ENCODE data around the gene GATA2.
A peak's percentile ranks its signal among the peaks of the same experiment; 100 is the strongest.

Gene GATA2

GRCh38 chr3:128433837-128434165 lies 59.2 kb downstream of the GATA2 start:
- CTCF ChIA-PET = interaction anchor here (0.9 to 5.3 kb wide), 10 partner anchors 8 to 173 kb away, joined by 3 to 31 read pairs (median 4); partner anchors contain the start of gene GATA2
- POLR2A ChIA-PET = no interaction called here
- no peak for DNase-seq
- 71% methylated on average over 1 of the region's 2 CpGs for WGBS (ENCODE audit: insufficient coverage)
- H3K36me3 ChIP-seq (ENCODE audit: control insufficient read depth in 4 of 4, insufficient read depth in 4 of 4, low read length in 3 of 4) = no peaks in the 10 kb centered on the region
- peaks cover 0 to 32% (median 11%) of the 10 kb centered on the region in 5 experiments for H3K27me3 ChIP-seq (replicated peaks in 2 of 5; ENCODE audit: control insufficient read depth in 4 of 5, insufficient read depth in 5 of 5, low read length in 4 of 5)
- H3K9me3 ChIP-seq (ENCODE audit: control extremely low read depth in 1 of 5, control insufficient read depth in 4 of 5, insufficient read depth in 2 of 5, low read depth in 1 of 5, low read length in 4 of 5) = no peaks in the 10 kb centered on the region
- peaks cover 0 to 13% (median 9%) of the 10 kb centered on the region in 4 experiments for H3K4me1 ChIP-seq (ENCODE audit: control extremely low read depth in 1 of 4, control insufficient read depth in 4 of 4, insufficient read depth in 4 of 4, low read length in 3 of 4)
- no peak overlapping the region for H3K27ac ChIP-seq (ENCODE audit: insufficient read depth in 1 of 2, low read depth in 1 of 2, low read length in 2 of 2, poor library complexity in 1 of 2, severe bottlenecking in 2 of 2)
- no peak overlapping the region for H3K4me3 ChIP-seq (ENCODE audit: control insufficient read depth in 1 of 7, extremely low read depth in 1 of 7, insufficient read depth in 4 of 7, low read depth in 2 of 7, low read length in 6 of 7)

DNA sequence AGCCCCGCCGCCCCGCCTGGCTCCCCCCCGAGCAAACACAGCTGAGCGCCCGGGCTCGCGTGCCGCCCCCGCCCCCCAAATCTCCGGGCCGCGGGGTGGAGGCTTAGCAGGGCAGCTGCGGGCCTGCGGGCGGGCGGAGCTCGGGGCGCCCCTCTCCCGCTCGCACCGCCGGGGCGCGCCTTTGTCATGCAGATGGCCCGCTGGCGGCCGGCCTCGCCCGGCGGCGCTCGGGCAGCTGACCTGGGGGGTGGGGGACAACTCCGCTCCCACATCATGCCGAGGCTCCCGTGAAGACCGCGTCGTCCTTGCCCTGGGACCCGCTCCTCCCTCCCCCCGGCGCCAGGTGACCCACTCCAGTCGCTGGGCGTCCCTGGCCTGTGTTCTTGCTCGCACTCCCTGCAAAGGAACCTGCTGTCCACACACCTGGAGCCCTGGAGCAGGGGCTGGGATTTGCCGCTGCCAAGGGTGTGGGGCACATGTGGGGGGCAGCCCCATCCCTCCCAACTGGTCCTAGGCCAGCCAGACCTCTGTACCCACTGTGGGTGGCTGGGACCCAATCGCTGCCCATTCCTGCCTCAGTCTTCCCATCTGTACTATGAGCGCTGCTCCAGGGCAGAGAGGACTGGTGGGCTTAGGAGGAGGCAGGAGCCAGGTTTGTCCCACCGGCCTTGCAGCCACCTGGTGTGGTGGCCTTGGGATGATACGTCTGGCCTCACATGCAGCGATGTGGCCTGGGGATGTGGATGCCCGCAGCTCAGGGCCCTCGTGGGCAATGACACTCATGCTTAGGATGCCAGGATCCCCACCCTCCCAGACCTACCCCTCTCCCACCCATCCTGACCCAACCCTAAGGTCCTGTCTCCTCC lies 59.8 kb downstream of the GATA2 start:
- Histone ChIP-seq H3K36me3 (ENCODE audit: control insufficient read depth in 4 of 4, insufficient read depth in 4 of 4, low read length in 3 of 4) (no peaks in the 10 kb centered on the region), H3K27me3 (replicated peaks in 2 of 5; ENCODE audit: control insufficient read depth in 4 of 5, insufficient read depth in 5 of 5, low read length in 4 of 5) (peaks cover 0 to 32% (median 11%) of the 10 kb centered on the region in 5 experiments), H3K4me3 (ENCODE audit: control insufficient read depth in 1 of 7, extremely low read depth in 1 of 7, insufficient read depth in 4 of 7, low read depth in 2 of 7, low read length in 6 of 7) (peak overlapping the region in 6 of 7 experiments; percentile 2 to 63 (median 43)), H3K9me3 (ENCODE audit: control extremely low read depth in 1 of 5, control insufficient read depth in 4 of 5, insufficient read depth in 2 of 5, low read depth in 1 of 5, low read length in 4 of 5) (no peaks in the 10 kb centered on the region), H3K27ac (ENCODE audit: insufficient read depth in 1 of 2, low read depth in 1 of 2, low read length in 2 of 2, poor library complexity in 1 of 2, severe bottlenecking in 2 of 2) (no peak overlapping the region), H3K4me1 (ENCODE audit: control extremely low read depth in 1 of 4, control insufficient read depth in 4 of 4, insufficient read depth in 4 of 4, low read length in 3 of 4) (peaks cover 0 to 13% (median 9%) of the 10 kb centered on the region in 4 experiments)
- peak in 2 of 3 donors; percentile 33 to 54 for DNase-seq
- ChIA-PET POLR2A (interaction anchor here (0.6 kb wide), 1 partner anchor 36 kb away, joined by 3 read pairs; no protein-coding TSS in a partner anchor), CTCF (interaction anchor here (0.9 to 5.3 kb wide), 10 partner anchors 9 to 180 kb away, joined by 3 to 31 read pairs (median 4); partner anchors contain the start of gene GATA2)
- WGBS (ENCODE audit: insufficient coverage) = 11% methylated on average over 33 of the region's 53 CpGs

DNA sequence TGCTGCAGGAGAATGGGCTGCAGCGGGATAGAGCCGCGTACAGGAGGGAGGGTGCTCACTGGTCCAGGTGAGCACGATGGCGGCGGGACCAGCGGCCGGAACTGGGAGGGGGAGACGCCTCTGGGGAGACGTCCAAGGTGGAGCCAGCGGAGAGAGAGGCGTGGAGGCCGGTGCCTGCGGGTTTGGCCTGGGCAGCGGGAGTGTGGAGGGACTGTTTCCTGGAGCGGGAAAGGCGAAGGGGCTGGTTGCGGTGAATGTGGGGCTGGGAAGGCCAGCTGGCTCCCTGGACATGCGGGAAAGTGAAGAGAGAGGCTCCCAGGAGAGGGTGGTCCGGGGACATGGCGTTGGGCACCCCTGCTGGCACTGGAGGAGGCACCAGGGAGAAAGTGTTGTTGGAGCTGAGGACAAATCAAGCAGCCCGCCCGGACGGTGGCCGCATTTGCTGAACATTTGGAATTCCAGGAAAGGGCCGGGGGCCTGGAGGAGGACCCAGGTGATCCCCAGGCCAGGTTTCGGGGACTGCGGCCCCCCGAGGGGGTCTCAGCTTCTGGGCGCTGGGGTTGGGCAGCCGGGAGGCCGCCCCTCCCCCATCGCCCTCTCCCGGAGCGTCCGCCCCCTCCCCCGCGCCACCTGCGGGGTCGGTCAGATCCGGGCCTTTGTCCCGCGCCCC lies 60.6 kb downstream of the GATA2 start:
- no peak overlapping the region for H3K27ac ChIP-seq (ENCODE audit: insufficient read depth in 1 of 2, low read depth in 1 of 2, low read length in 2 of 2, poor library complexity in 1 of 2, severe bottlenecking in 2 of 2)
- H3K4me3 ChIP-seq (ENCODE audit: control insufficient read depth in 1 of 7, extremely low read depth in 1 of 7, insufficient read depth in 4 of 7, low read depth in 2 of 7, low read length in 6 of 7) = peak overlapping the region in 3 of 7 experiments; percentile 46 to 63 (median 57)
- peak in 1 of 3 donors; percentile 17 for DNase-seq
- ChIA-PET POLR2A (interaction anchor here (0.6 kb wide), 1 partner anchor 140 kb away, joined by 3 read pairs; no protein-coding TSS in a partner anchor), CTCF (interaction anchor here (0.9 to 5.3 kb wide), 9 partner anchors 10 to 181 kb away, joined by 3 to 31 read pairs (median 4); partner anchors contain the start of gene GATA2)
- no peaks in the 10 kb centered on the region for H3K36me3 ChIP-seq (ENCODE audit: control insufficient read depth in 4 of 4, insufficient read depth in 4 of 4, low read length in 3 of 4)
- H3K9me3 ChIP-seq (ENCODE audit: control extremely low read depth in 1 of 5, control insufficient read depth in 4 of 5, insufficient read depth in 2 of 5, low read depth in 1 of 5, low read length in 4 of 5) = no peaks in the 10 kb centered on the region
- H3K4me1 ChIP-seq (ENCODE audit: control extremely low read depth in 1 of 4, control insufficient read depth in 4 of 4, insufficient read depth in 4 of 4, low read length in 3 of 4) = peaks cover 0 to 13% (median 9%) of the 10 kb centered on the region in 4 experiments
- 11% methylated on average over 29 of the region's 43 CpGs for WGBS (ENCODE audit: insufficient coverage)
- peaks cover 0 to 32% (median 11%) of the 10 kb centered on the region in 5 experiments for H3K27me3 ChIP-seq (replicated peaks in 2 of 5; ENCODE audit: control insufficient read depth in 4 of 5, insufficient read depth in 5 of 5, low read length in 4 of 5)

GRCh38 chr3:128431803-128432300 lies 61.1 kb downstream of the GATA2 start:
- WGBS (ENCODE audit: insufficient coverage) = 86% methylated on average over 10 of the region's 13 CpGs
- DNase-seq = no peak
- Histone ChIP-seq H3K36me3 (ENCODE audit: control insufficient read depth in 4 of 4, insufficient read depth in 4 of 4, low read length in 3 of 4) (no peaks in the 10 kb centered on the region), H3K4me3 (ENCODE audit: control insufficient read depth in 1 of 7, extremely low read depth in 1 of 7, insufficient read depth in 4 of 7, low read depth in 2 of 7, low read length in 6 of 7) (peak overlapping the region in 1 of 7 experiments; percentile 57), H3K9me3 (ENCODE audit: control extremely low read depth in 1 of 5, control insufficient read depth in 4 of 5, insufficient read depth in 2 of 5, low read depth in 1 of 5, low read length in 4 of 5) (no peaks in the 10 kb centered on the region), H3K4me1 (ENCODE audit: control extremely low read depth in 1 of 4, control insufficient read depth in 4 of 4, insufficient read depth in 4 of 4, low read length in 3 of 4) (peaks cover 0 to 13% (median 9%) of the 10 kb centered on the region in 4 experiments), H3K27ac (ENCODE audit: insufficient read depth in 1 of 2, low read depth in 1 of 2, low read length in 2 of 2, poor library complexity in 1 of 2, severe bottlenecking in 2 of 2) (no peak overlapping the region), H3K27me3 (replicated peaks in 2 of 5; ENCODE audit: control insufficient read depth in 4 of 5, insufficient read depth in 5 of 5, low read length in 4 of 5) (peaks cover 0 to 32% (median 11%) of the 10 kb centered on the region in 5 experiments)
- POLR2A ChIA-PET = no interaction called here
- CTCF ChIA-PET = interaction anchor here (1.0 to 5.3 kb wide), 5 partner anchors 11 to 153 kb away, joined by 3 to 31 read pairs (median 18); partner anchors contain the start of gene GATA2

DNA sequence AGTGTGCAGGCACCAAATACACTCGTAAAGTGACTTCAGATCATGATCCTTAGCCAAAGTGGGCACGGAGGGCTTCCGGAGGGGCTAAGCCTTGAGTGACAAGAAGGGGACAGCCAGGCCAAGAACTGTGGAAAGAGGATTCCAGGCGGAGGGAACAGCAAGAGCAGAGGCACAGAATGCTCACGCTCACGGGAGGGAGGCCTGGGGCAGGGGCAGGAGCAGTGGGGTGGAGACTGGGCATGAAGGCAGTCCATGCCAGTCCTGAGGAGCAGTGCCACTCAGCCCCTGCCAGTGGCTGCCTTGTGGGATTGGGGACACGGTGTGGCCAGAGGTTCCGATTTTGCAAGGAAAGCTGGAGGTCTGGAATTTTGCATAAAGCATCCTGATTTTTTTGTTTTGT lies 62.3 kb downstream of the GATA2 start:
- POLR2A ChIA-PET = no interaction called here
- CTCF ChIA-PET = interaction anchor here (0.8 to 1.0 kb wide), 3 partner anchors 8 to 154 kb away, joined by 3 read pairs; no protein-coding TSS in a partner anchor

DNA sequence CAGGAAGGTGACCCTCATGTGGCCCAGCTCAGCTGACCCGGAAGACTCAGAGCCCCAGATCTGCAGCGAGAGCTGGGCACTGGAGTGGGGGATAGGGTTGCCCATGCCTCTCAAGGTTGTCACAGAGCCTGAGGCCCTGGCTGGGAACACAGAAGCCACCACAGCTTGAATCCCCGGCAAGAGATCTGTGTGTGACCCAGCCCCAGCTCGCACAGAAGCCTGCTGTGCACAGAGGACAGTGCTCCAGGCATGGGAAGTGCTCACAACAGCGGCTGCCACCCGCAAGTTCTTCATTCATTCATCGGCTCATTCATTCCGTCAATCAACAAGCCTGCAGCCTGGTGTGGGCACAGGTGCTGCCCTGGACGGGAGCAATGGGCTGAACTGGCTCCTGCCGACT lies 62.7 kb downstream of the GATA2 start:
- ChIA-PET POLR2A (no interaction called here), CTCF (interaction anchor here (0.9 to 1.5 kb wide), 3 partner anchors 52 to 179 kb away, joined by 3 to 4 read pairs (median 4); no protein-coding TSS in a partner anchor)
- H3K4me1 ChIP-seq (ENCODE audit: control extremely low read depth in 1 of 4, control insufficient read depth in 4 of 4, insufficient read depth in 4 of 4, low read length in 3 of 4) = peaks cover 0 to 18% (median 15%) of the 10 kb centered on the region in 4 experiments
- no peak for DNase-seq
- no peaks in the 10 kb centered on the region for H3K9me3 ChIP-seq (ENCODE audit: control extremely low read depth in 1 of 5, control insufficient read depth in 4 of 5, insufficient read depth in 2 of 5, low read depth in 1 of 5, low read length in 4 of 5)
- H3K4me3 ChIP-seq (ENCODE audit: control insufficient read depth in 1 of 7, extremely low read depth in 1 of 7, insufficient read depth in 4 of 7, low read depth in 2 of 7, low read length in 6 of 7) = no peak overlapping the region
- no peak overlapping the region for H3K27ac ChIP-seq (ENCODE audit: insufficient read depth in 1 of 2, low read depth in 1 of 2, low read length in 2 of 2, poor library complexity in 1 of 2, severe bottlenecking in 2 of 2)
- 94% methylated on average over 10 of the region's 10 CpGs for WGBS (ENCODE audit: insufficient coverage)
- peaks cover 0 to 32% (median 11%) of the 10 kb centered on the region in 5 experiments for H3K27me3 ChIP-seq (replicated peaks in 2 of 5; ENCODE audit: control insufficient read depth in 4 of 5, insufficient read depth in 5 of 5, low read length in 4 of 5)
- H3K36me3 ChIP-seq (ENCODE audit: control insufficient read depth in 4 of 4, insufficient read depth in 4 of 4, low read length in 3 of 4) = no peaks in the 10 kb centered on the region

More for the DNA sequence above, 62.3 kb downstream of the GATA2 start:
- Histone ChIP-seq H3K4me1 (ENCODE audit: control extremely low read depth in 1 of 4, control insufficient read depth in 4 of 4, insufficient read depth in 4 of 4, low read length in 3 of 4) (peaks cover 0 to 18% (median 15%) of the 10 kb centered on the region in 4 experiments), H3K9me3 (ENCODE audit: control extremely low read depth in 1 of 5, control insufficient read depth in 4 of 5, insufficient read depth in 2 of 5, low read depth in 1 of 5, low read length in 4 of 5) (no peaks in the 10 kb centered on the region), H3K27ac (ENCODE audit: insufficient read depth in 1 of 2, low read depth in 1 of 2, low read length in 2 of 2, poor library complexity in 1 of 2, severe bottlenecking in 2 of 2) (no peak overlapping the region), H3K4me3 (ENCODE audit: control insufficient read depth in 1 of 7, extremely low read depth in 1 of 7, insufficient read depth in 4 of 7, low read depth in 2 of 7, low read length in 6 of 7) (no peak overlapping the region), H3K36me3 (ENCODE audit: control insufficient read depth in 4 of 4, insufficient read depth in 4 of 4, low read length in 3 of 4) (no peaks in the 10 kb centered on the region), H3K27me3 (replicated peaks in 2 of 5; ENCODE audit: control insufficient read depth in 4 of 5, insufficient read depth in 5 of 5, low read length in 4 of 5) (peaks cover 0 to 32% (median 11%) of the 10 kb centered on the region in 5 experiments)
- DNase-seq = no peak
- WGBS (ENCODE audit: insufficient coverage) = 86% methylated on average over 6 of the region's 8 CpGs
